ENCODE data around the gene HSH2D.
"Not testable (repeated sequence)": the region's sequence is repeated elsewhere in the genome, so short reads cannot be mapped to it uniquely, and the experiment has no call there.

HSH2D gene

DNA sequence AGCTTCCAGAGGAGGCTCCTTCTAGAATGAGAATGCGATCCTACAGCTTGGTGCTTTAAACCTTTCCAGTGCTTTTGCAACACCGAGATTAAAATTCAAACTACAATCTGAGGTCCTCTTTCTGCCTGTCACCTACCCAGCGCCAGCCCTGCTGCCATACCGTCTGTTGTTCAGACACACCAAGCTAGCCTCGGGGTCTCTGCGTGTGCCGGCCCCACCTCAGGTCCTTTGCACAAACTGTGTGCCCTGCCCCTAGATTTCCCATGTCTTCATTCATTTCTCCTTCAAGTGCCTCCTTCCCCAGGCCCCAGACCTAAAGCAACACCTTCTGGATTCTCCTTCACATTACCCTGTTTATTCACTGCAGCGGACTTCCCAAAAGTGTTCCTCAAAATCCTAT, 11.1 kb downstream of the HSH2D start:
- DNase-seq (ENCODE audit: extremely low read depth in 1 of 2, low read depth in 1 of 2) = no peak

DNA sequence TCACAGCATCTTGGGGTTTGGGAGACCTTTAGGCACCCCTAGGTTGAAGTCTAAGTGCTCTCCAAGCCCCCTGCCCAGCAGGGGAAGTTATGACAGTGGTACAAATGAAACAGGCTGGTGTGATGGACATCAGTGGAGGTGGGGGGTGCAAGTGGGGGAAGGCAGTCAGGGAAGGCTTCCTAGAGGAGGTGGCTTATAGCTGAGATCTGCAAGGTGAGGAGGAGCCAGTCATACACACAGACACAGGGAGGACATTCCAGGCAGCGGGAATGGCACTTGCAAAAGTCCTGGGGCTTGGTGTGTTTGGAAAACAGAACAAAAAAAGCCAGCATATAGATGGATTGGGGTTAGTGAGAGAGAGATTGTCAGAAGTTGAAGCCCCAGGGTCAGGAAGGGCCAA, 11.6 kb downstream of the HSH2D start:
- DNase-seq (ENCODE audit: extremely low read depth in 1 of 2, low read depth in 1 of 2) = no peak

- no peak for DNase-seq (ENCODE audit: extremely low read depth in 1 of 2, low read depth in 1 of 2)
These were observed 13.4 kb downstream of the HSH2D start for GRCh38 chr19:16156904-16157303.

GRCh38 chr19:16157601-16158000, 14.1 kb downstream of the HSH2D start:
- DNase-seq (ENCODE audit: extremely low read depth in 1 of 2, low read depth in 1 of 2) = no peak

DNA sequence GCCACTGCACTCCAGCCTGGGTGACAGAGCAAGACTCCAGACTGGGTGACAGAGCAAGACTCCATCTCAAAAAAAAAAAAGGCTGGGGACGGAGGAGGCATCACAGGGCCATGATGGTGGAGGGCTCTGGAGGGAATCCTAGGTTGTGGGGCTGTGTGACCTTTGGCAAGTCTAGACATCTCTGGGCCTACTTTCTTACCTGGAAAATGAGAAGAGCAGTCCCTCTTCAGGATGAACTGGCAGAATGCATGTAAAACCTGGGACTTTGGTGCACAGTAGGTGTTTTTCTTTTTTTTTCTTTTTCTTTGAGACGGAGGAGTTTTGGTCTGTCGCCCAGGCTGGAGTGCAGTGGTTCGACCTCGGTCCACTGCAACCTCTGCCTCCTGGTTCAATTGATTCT, 16.2 kb downstream of the HSH2D start:
- DNase-seq (ENCODE audit: extremely low read depth in 1 of 2, low read depth in 1 of 2) = no peak

GRCh38 chr19:16160445-16160942, 17.0 kb downstream of the HSH2D start:
- DNase-seq (ENCODE audit: extremely low read depth in 1 of 2, low read depth in 1 of 2) = no peak

- DNase-seq (ENCODE audit: extremely low read depth in 1 of 2, low read depth in 1 of 2) = no peak
These were observed 17.6 kb downstream of the HSH2D start for GRCh38 chr19:16160943-16161560.

- no peak for DNase-seq (ENCODE audit: extremely low read depth in 1 of 2, low read depth in 1 of 2)
These were observed 18.4 kb downstream of the HSH2D start for GRCh38 chr19:16161840-16162239.

DNA sequence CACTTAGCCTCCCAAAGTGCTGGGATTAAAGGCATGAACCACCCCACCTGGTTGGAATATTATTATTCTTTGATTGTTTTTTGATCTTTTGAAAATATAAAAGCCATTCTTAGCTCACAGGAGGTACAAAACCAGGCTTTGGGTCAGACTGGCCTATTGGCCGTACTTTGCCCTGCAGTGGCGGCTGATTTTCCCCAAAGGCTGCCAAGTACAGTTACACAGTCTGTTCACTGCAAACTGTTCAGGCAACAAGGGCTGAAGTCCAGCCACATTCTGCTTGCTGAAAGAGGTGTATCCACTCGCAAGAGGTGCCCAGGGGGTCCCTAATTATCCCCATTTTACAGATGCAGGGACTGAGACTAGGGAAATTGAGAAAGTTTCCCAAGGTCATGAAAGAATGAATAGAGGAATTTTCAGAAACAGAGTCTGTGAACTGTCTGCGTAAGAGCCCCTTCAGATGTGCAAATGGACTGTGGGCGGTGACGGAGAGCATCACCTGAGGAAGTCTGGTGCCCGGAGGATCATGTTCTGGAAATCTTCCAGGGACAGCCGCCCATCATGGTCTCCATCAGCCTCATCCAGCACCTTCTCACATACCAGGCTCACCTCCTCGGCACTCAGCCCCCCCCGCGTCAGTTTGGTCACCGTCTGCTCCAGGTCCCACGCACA, 20.9 kb downstream of the HSH2D start:
- DNase-seq (ENCODE audit: extremely low read depth in 1 of 2, low read depth in 1 of 2) = no peak

DNA sequence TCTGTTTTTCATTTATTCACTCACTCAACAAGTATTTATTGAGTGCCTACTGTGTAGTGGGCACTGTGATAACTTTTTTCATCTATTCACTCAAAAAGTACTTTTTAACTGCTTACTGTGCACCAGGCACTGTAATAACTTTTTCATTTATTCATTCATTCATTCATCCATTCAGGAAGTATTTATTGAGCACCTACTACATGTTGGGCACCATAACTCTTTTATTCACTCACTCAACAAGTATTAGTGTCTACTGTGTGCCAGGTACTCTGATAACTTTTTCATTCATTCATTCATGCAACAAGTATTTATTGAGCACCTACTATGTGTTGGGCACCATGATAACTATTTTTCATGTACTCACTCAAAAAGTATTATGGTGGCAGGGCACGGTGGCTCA, 22.9 kb downstream of the HSH2D start:
- DNase-seq (ENCODE audit: extremely low read depth in 1 of 2, low read depth in 1 of 2) = no peak

DNA sequence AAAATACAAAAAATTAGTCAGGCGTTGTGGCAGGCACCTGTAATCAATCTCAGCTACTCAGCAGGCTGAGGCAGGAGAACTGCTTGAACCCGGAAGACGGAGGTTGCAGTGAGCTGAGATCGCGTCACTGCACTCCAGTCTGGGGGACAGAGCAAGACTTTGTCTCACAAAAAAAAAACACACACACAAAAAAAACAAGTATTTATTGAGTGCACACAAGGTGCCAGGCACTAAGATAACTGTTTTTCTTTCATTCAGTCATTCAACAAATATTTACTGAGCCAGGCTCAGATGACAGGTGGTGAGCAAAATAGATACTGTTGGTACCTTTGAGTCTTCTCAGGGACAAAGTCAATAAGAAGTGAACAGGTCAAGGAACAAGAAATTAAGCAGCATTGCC, 23.6 kb downstream of the HSH2D start:
- no peak for DNase-seq (ENCODE audit: extremely low read depth in 1 of 2, low read depth in 1 of 2)

GRCh38 chr19:16168465-16169081, 25.1 kb downstream of the HSH2D start:
- DNase-seq (ENCODE audit: extremely low read depth in 1 of 2, low read depth in 1 of 2) = no peak

DNA sequence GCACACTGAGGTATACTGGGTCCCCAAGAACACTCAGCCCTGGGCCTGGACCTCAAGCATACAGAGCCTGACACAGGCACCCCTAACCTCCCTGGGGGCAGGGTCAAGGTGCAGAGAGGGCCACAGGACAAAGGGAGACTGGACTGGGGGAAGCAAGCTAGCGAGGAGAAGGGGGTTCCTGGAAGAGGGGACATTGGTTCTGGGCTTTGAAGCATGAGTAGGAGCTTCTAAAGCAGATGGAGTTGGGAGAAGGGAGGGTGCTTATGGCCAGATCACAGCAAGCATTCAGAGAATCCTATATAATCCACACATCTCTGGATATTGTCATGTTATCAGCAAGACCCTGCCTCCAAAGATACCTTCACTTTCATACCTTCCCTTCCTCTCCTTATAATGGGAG, 26.6 kb downstream of the HSH2D start:
- DNase-seq (ENCODE audit: extremely low read depth in 1 of 2, low read depth in 1 of 2) = no peak

DNA sequence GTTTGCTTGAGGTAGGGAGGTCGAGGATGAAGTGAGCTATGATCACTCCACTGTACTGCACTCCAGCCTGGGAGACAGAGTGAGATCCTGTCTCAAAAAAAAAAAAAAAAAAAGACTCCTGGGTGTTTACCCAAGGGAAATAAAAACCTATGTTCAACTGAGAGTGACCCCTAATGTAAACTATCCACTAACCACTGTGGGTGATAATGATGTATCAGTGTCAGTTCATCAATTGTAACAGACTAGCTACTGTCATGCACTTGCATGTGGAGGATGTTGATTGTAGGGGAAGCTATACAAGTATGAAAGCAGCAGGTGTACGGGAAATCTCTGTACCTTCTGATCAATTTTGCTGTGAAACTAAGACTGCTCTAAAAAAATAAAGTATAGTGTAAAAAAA, 32.5 kb downstream of the HSH2D start:
- no peak for DNase-seq (ENCODE audit: extremely low read depth in 1 of 2, low read depth in 1 of 2)

DNA sequence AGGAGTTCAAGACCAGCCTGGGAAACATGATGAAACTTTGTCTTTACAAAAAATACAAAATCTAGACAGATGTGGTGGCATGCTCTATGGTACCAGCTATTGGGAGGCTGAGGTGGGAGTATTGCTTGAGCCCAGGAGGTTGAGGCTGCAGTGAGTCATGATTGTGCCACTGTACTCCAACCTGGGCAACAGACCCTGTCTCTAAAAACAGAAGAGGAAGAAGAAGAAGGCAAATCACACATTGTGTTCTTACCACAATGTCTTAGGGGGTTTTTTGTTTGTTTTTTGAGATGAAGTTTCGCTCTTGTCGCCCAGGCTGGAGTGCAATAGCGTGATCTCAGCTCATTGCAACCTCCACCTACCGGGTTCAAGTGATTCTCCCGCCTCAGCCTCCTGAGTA, 35.4 kb downstream of the HSH2D start:
- not testable (repeated sequence) for DNase-seq (ENCODE audit: extremely low read depth in 1 of 2, low read depth in 1 of 2)

- DNase-seq (ENCODE audit: extremely low read depth in 1 of 2, low read depth in 1 of 2) = no peak
These were observed 37.1 kb downstream of the HSH2D start for GRCh38 chr19:16180611-16181010.

GRCh38 chr19:16184665-16185122, 41.2 kb downstream of the HSH2D start:
- no peak for DNase-seq (ENCODE audit: extremely low read depth in 1 of 2, low read depth in 1 of 2)

GRCh38 chr19:16185123-16185767, 41.8 kb downstream of the HSH2D start, which contains the start of gene FAM32A:
FAM32A (plus strand) TSS chr19:16185410; CDS start chr19:16185443, 33 bp downstream.
- DNase-seq (ENCODE audit: extremely low read depth in 1 of 2, low read depth in 1 of 2) = peak; percentile 95 to 97

DNA sequence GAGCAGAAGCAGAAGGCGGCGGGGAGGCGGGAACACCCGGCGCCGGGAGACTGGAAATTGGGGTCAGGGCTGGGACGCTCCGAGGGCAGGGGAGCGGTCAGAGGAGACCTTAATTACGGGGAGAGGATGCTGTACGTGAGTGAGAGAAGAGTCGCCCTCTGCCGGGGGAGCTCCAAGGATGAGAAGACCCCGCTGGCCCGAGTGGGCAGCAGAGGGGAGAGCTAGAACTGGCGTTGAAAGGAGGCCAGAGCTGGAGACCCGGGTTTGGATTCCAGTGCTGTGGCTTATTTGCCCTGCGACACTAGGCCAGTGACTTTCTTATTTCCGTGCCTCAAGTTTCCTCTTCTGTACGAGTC, 42.3 kb downstream of the HSH2D start:
- DNase-seq (ENCODE audit: extremely low read depth in 1 of 2, low read depth in 1 of 2) = no peak

- no peak for DNase-seq (ENCODE audit: extremely low read depth in 1 of 2, low read depth in 1 of 2)
These were observed 45.0 kb downstream of the HSH2D start for GRCh38 chr19:16188521-16188920.

DNA sequence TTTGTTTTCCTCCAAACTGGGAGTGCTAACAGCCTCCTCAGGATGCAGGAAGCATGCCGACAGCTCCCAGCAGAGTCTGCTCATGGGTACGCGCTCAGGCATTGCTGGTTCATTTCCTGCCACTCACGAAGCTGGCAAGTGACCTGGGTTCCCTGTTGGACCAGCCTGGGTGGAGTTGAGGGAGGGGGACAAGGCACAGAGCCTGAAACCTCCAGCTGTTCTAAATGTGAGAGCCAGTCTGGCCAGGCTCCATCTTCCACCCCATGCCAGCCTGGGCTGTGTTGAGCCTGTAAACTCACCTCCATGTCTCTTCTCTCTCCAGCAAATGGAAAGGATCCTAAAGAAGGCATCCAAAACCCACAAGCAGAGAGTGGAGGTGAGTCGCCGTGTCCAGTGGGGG, 46.7 kb downstream of the HSH2D start:
- no peak for DNase-seq (ENCODE audit: extremely low read depth in 1 of 2, low read depth in 1 of 2)

GRCh38 chr19:16190736-16191135, 47.3 kb downstream of the HSH2D start:
- DNase-seq (ENCODE audit: extremely low read depth in 1 of 2, low read depth in 1 of 2) = no peak

All from activated CD8-positive, alpha-beta memory T cell treated with anti-CD3 and anti-CD28 coated beads for 1 hour (primary cell).